Measurements from ENCODE around the gene RAB7B. TPM values are rescaled to one million over a fixed set of nuclear protein-coding genes. Genes with fewer than 3 reads are reported as not detected.

RAB7B gene
- total and polyA plus RNA-seq, 9 of the 15 experiments (the other 6 are each of a cell fraction or from before 2014, with no cell fraction given), result 0.03 to 0.29 (median 0.07) TPM; not detected in 4

GRCh38 chr1:205994346-205994745 lies 8.8 kb downstream of the RAB7B start:
- H3K36me3 ChIP-seq (ENCODE audit: control insufficient read depth, insufficient read depth, low read length), result no peaks in the 10 kb centered on the region
- ChIA-PET CTCF (ENCODE audit: low intra/inter-chr PET ratio) (no interaction called here), POLR2A (interaction anchor here (0.6 kb wide), 1 partner anchor 316 kb away, joined by 3 read pairs; no protein-coding TSS in a partner anchor)
- H4K20me1 ChIP-seq (replicated peaks; ENCODE audit: control insufficient read depth, insufficient read depth, low read length), result 0 out of 2 replicates have a peak, but pooled peaks cover 7% of the 10 kb centered on the region
- H3K4me2 ChIP-seq (ENCODE audit: insufficient read depth, low read length), result no peak overlapping the region
- FAIRE-seq (no peak), DNase-seq (ENCODE audit: extremely low read depth in 1 of 4, low spot score in 3 of 4) (no peak), ATAC-seq (no peak)
- no peaks in the 10 kb centered on the region for H3K79me2 ChIP-seq (ENCODE audit: control insufficient read depth, insufficient read depth, low read length)
- H3K9ac ChIP-seq (ENCODE audit: insufficient read depth in 1 of 2, low read depth in 2 of 2, low read length in 2 of 2), result no peak overlapping the region
- intact Hi-C loops (cut with micrococcal nuclease), result no loop called here
- no peak overlapping the region for H3K27ac ChIP-seq (ENCODE audit: extremely low read depth, low read depth, low read length)
- WGBS (ENCODE audit: insufficient coverage, low coverage, missing lambda C conversion rate), result 0% methylated on average over 4 of the region's 4 CpGs
- no peak overlapping the region for H3K4me3 ChIP-seq
- H3K27me3 ChIP-seq (ENCODE audit: control insufficient read depth in 2 of 2, insufficient read depth in 2 of 2, low read length in 2 of 2), result peaks cover 15 to 56% of the 10 kb centered on the region in 2 experiments
- BruUV-seq (replicated peaks), result no TSS peak
- no peaks in the 10 kb centered on the region for H3K9me1 ChIP-seq (ENCODE audit: control insufficient read depth, insufficient read depth, low read length)
- no peaks in the 10 kb centered on the region for H3K4me1 ChIP-seq (replicated peaks in 1 of 2; ENCODE audit: control insufficient read depth in 2 of 2, insufficient read depth in 2 of 2, low read length in 2 of 2)
- in situ Hi-C loops (cut with MboI), result no loop called here
- H2AFZ ChIP-seq (ENCODE audit: low read depth, low read length), result no peak overlapping the region
- no peaks in the 10 kb centered on the region for H3K9me3 ChIP-seq (replicated peaks; ENCODE audit: control insufficient read depth, insufficient read depth, low read depth, low read length)
- TF ChIP-seq CHD1 (IDR thresholded peaks at IDR 0.05; ENCODE audit: low read length), result no peak
- TF ChIP-seq ZSCAN32 (CRISPR knock-in tag; IDR thresholded peaks at IDR 0.05), result no peak
- no peak for TF ChIP-seq ZFP30 (CRISPR knock-in tag; IDR thresholded peaks at IDR 0.05; ENCODE audit: borderline replicate concordance)
- no peak for TF ChIP-seq ELF1 (tag; IDR thresholded peaks at IDR 0.05)
- no peak for TF ChIP-seq PHTF2 (CRISPR knock-in tag; IDR thresholded peaks at IDR 0.05)
- TF ChIP-seq RHOXF2B (CRISPR knock-in tag; conservative IDR thresholded peaks at IDR 0.05), result no peak
- TF ChIP-seq ZNF232 (CRISPR knock-in tag; IDR thresholded peaks at IDR 0.05), result no peak
- TF ChIP-seq HDAC2 (IDR thresholded peaks at IDR 0.05), result no peak
- TF ChIP-seq ZNF695 (CRISPR knock-in tag; IDR thresholded peaks at IDR 0.05), result no peak
- no peak for TF ChIP-seq PREB (CRISPR knock-in tag; IDR thresholded peaks at IDR 0.05)
- TF ChIP-seq KDM1A (IDR thresholded peaks at IDR 0.05), result no peak
- TF ChIP-seq RFX7 (CRISPR knock-in tag; IDR thresholded peaks at IDR 0.05), result no peak
- TF ChIP-seq BACH1 (tag; IDR thresholded peaks at IDR 0.05), result no peak
- TF ChIP-seq NKRF (IDR thresholded peaks at IDR 0.05; ENCODE audit: borderline replicate concordance), result no peak
- TF ChIP-seq E4F1 (CRISPR knock-in tag; IDR thresholded peaks at IDR 0.05; ENCODE audit: borderline replicate concordance), result no peak
- TF ChIP-seq THAP12 (CRISPR knock-in tag; IDR thresholded peaks at IDR 0.05), result no peak
